ENCODE measurements around the gene TMEM132A.
A peak's percentile ranks its signal among the peaks of the same experiment; 100 is the strongest.

The TMEM132A gene

DNA sequence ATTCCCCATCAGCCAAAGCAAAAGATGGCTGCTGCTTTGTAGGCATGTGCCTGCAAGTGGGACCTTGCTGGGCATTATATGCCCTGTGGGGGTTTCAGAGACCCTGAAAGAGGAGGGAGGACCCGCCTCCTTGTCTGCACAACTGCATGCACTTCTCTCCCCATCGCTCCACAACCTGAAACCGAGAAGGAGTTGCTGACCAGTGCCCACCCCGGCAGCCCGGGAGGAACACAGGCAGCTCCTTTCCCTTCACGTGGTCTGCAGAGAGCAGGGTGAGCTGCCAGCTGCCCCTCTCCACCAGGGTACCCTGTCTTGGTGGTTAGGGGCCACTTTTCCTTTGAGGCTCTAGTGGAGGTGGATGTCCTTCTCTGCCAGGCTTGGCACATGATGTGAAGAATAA is 1.4 kb upstream of the TMEM132A start:
- ChIA-PET POLR2A (no interaction called here), CTCF (interaction anchor here (1.4 to 1.8 kb wide), 3 partner anchors 7 to 24 kb away, joined by 3 to 5 read pairs (median 4); no protein-coding TSS in a partner anchor)
- no peak for DNase-seq (ENCODE audit: low read depth, low spot score)
- H3K4me3 ChIP-seq (ENCODE audit: low read depth, low read length), result no peak overlapping the region
- TF ChIP-seq, protein P1, sequence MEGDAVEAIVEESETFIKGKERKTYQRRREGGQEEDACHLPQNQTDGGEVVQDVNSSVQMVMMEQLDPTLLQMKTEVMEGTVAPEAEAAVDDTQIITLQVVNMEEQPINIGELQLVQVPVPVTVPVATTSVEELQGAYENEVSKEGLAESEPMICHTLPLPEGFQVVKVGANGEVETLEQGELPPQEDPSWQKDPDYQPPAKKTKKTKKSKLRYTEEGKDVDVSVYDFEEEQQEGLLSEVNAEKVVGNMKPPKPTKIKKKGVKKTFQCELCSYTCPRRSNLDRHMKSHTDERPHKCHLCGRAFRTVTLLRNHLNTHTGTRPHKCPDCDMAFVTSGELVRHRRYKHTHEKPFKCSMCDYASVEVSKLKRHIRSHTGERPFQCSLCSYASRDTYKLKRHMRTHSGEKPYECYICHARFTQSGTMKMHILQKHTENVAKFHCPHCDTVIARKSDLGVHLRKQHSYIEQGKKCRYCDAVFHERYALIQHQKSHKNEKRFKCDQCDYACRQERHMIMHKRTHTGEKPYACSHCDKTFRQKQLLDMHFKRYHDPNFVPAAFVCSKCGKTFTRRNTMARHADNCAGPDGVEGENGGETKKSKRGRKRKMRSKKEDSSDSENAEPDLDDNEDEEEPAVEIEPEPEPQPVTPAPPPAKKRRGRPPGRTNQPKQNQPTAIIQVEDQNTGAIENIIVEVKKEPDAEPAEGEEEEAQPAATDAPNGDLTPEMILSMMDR (IDR thresholded peaks at IDR 0.05; ENCODE audit: insufficient read depth, low read length, missing control alignments), result no peak

DNA sequence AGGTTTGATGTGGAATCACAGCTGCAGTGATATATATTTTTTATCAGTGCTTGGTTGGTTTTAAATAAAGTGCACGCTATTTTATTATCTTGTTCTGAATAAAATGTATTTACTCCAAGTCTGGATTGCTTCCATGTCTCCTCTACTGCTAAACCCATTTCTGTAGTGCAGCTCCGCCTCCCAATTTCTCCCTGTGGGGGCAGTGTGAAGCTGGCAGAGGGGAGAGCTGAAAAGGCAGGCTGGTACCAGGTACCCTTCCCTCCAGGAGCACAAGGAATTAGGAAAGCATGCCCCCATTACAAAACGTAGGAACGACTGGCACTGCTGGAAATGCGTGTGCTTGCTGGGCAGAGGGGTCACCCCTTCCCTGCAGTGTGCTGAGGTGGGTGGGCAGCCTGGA is 934 bp upstream of the TMEM132A start:
- ChIA-PET POLR2A (interaction anchor here (1.1 kb wide), 1 partner anchor 8 kb away, joined by 5 read pairs; no protein-coding TSS in a partner anchor), CTCF (interaction anchor here (1.0 to 1.8 kb wide), 5 partner anchors 8 to 264 kb away, joined by 3 to 5 read pairs (median 4); partner anchors contain the start of gene TMEM109)
- DNase-seq (ENCODE audit: low read depth, low spot score), result no peak

DNA sequence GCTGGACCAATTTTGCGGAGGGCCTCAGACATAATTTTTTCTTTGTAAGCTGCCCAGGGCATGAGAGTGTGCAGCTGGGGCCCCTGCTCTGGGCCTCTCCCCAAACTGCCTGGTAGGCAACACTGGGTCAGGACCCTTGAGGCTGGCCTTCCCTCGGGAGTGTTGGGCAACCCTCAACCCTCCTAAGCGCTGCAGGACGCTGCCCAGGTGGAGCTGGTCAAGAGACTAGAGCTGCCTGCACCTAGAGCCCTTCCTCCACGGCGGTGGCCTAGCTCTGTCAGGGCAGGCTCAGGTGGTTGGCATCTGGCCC is 505 bp upstream of the TMEM132A start:
- ChIA-PET POLR2A (interaction anchor here (1.1 kb wide), 1 partner anchor 8 kb away, joined by 5 read pairs; no protein-coding TSS in a partner anchor), CTCF (interaction anchor here (0.6 to 1.8 kb wide), 7 partner anchors 8 to 263 kb away, joined by 3 to 5 read pairs (median 4); partner anchors contain the start of gene TMEM109)
- no peak for DNase-seq (ENCODE audit: low read depth, low spot score)
- peak overlapping the region; percentile 67 for H3K4me3 ChIP-seq (ENCODE audit: low read depth, low read length)
- TF ChIP-seq, protein P1 (IDR thresholded peaks at IDR 0.05; ENCODE audit: insufficient read depth, low read length, missing control alignments), result no peak

More for the DNA sequence above, 934 bp upstream of the TMEM132A start:
- no peak overlapping the region for H3K4me3 ChIP-seq (ENCODE audit: low read depth, low read length)
- TF ChIP-seq, protein P1 (IDR thresholded peaks at IDR 0.05; ENCODE audit: insufficient read depth, low read length, missing control alignments), result no peak

DNA sequence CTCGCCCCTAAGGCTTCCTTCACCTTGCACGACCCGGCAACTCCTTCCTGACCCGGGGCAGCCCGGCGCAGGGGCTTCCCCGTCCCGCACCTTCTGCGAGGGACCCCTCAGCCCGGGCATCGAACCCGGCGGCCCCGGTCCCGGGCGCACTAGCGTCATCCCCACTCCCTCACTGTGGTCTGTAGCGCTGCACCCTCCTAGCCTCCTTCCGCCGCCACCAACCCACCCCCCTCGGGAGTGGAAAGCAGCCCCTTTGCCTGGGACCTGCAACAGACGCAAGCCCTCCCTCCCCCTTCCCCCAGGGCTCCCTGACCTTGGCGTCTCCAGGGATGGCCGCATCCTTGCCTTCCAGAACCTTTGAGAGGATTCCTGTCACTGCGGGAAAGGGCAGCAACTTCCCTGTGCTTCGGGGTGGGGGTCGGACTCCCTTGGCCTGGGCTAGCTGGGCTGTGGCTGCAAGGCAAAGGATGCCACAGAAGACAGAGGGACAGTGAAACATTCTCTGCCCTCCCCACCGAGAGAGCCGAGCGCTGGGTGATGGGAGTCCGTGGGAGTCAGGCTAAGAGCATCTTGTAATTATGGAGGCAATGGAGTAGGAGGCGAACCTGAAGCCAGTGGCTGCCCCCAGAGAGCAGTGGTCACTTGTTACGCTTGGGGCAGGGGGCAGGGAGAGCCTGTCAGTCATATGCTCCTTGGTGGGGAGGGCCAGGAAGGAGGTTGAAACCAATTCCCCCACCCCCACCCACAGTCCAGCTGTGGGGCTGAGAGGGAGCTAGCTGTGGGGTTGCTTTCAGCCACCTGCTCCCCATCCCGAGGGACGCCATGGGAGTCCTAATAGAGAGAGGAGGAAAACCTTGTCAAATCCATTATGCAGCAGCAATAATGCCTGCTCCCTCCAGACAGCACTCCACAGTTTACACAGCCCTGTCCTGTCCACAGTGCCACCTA is 920 bp downstream of the TMEM132A start:
- TF ChIP-seq, protein P1 (IDR thresholded peaks at IDR 0.05; ENCODE audit: insufficient read depth, low read length, missing control alignments), result no peak
- DNase-seq (ENCODE audit: low read depth, low spot score), result no peak
- H3K4me3 ChIP-seq (ENCODE audit: low read depth, low read length), result peak overlapping the region; percentile 67
- POLR2A ChIA-PET, result no interaction called here
- CTCF ChIA-PET, result no interaction called here

DNA sequence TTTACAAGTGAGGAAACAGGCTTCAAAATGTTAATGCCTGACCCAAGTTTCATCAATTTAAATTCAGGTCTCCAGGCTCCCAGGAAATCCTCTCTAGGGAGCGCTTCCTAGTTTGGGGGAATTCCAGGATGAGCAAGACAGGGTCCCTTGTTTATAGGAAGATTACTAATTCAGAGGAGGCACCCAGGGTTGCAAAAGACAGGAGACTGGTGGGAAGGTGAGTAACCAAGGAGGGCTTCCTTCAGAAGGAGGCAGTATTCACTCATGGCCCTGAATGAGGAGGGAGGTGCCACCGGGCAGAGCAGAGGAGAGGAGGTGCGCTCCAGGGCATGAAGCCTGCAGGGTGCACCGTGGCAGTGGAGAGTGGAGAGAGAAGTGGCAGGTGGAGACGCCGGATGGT is 1.6 kb downstream of the TMEM132A start:
- TF ChIP-seq, protein P1 (IDR thresholded peaks at IDR 0.05; ENCODE audit: insufficient read depth, low read length, missing control alignments), result no peak
- peak; percentile 23 for DNase-seq (ENCODE audit: low read depth, low spot score)
- ChIA-PET CTCF (no interaction called here), POLR2A (no interaction called here)
- peak overlapping the region; percentile 67 for H3K4me3 ChIP-seq (ENCODE audit: low read depth, low read length)

DNA sequence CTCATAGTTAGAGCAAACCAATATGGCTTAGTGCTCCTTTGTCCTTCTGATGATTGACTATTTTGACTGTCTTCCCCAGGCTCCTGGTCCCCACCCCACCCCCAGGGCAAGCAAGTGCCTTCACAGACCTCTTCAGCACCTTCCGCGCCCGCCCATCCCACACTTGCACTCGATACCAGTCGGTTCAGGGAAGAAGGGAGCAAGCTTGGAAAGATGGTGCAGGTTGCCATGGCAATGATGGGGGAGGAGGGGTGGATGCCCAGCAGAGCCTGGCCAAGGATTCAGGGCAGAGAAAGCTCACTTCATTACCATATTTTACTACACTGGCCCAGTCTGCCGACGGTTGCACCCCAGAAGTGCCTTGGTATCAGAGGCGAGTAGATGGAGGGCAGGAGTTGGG is 2.2 kb downstream of the TMEM132A start:
- TF ChIP-seq, protein P1 (IDR thresholded peaks at IDR 0.05; ENCODE audit: insufficient read depth, low read length, missing control alignments), result no peak
- ChIA-PET CTCF (interaction anchor here (1.0 to 1.1 kb wide), 2 partner anchors 11 to 242 kb away, joined by 3 read pairs; no protein-coding TSS in a partner anchor), POLR2A (no interaction called here)
- H3K4me3 ChIP-seq (ENCODE audit: low read depth, low read length), result no peak overlapping the region
- no peak for DNase-seq (ENCODE audit: low read depth, low spot score)
